Pancreas (tissue), 10 donors: ENCODE data around the gene PRKCB. TPM values are rescaled to one million over a fixed set of nuclear protein-coding genes. Genes with fewer than 3 reads are reported as not detected.

Experiments
- ATAC-seq, 4 donors: fragments of 200-7000 bp; cut with Tn5 transposase; one replicate each; pipeline versions ENCODE4 v1.8.0 to v1.9.1; 2020; ENCODE audit warnings: mild to moderate bottlenecking in 4 of 4, moderate library complexity in 4 of 4
- DNase-seq, 6 donors: peaks; one replicate each; pipeline ENCODE4 v3.0.0-alpha.2; 2020
- FAIRE-seq: peaks from 2 replicates; lab custom pipeline; 2012; peaks lifted over from hg19 to GRCh38; lab: Jason Lieb, UNC
- H3K27ac ChIP-seq, 4 donors: fragments of 200-600 bp; sonication (generic); 1 replicate in 3 of 4; 2 replicates in 1 of 4; pipeline versions ENCODE4 v1.5.0 to v1.8.0; 2020
- H3K27me3 ChIP-seq, 4 donors: fragments of 200-600 bp; one replicate each; pipeline ENCODE4 v1.8.0; 2021
- H3K36me3 ChIP-seq, 3 donors: fragments of 200-600 bp; sonication (generic) in 1 of 3; one replicate each; pipeline versions ENCODE4 v1.5.0 to v1.8.0; 2020 to 2021
- H3K4me1 ChIP-seq, 3 donors: fragments of 200-600 bp; one replicate each; pipeline ENCODE4 v1.8.0; 2021
- H3K4me3 ChIP-seq, 4 donors: fragments of 200-600 bp; sonication (generic) in 2 of 4; one replicate each; pipeline versions ENCODE4 v1.5.0 to v1.8.0; 2020 to 2021
- H3K9me3 ChIP-seq, 4 donors: fragments of 200-600 bp; one replicate each; pipeline ENCODE4 v1.8.0; 2021
- CTCF ChIP-seq, 4 donors: fragments of 200-600 bp; sonication (generic) in 3 of 4; IDR thresholded peaks; one replicate each; pipeline versions ENCODE4 v1.5.0 to v1.8.0; 2021; ENCODE audit warnings: antibody characterized with exemption in 4 of 4
- WGBS, 2 donors: extraction: QIAGEN DNeasy Blood & Tissue Kit; methylation state at CpG; one replicate each; pipeline ENCODE4 v1.1.7; 2013; 5-methylcytosine and 5-hydroxymethylcytosine counted together
- intact Hi-C, 3 donors: fragments of 100-400 bp; cut with DNase I; formaldehyde crosslinking; loops; one replicate each; pipeline versions ENCODE4 v1.11.1 to v1.14.2; 2022
- polyA plus RNA-seq, 2 donors: library from polyadenylated mRNA; stranded (reverse); fragments of 200-250 nt; gene quantifications; one replicate each; pipeline ENCODE4 v1.2.3, GENCODE V29; 2013
- total RNA-seq, 6 donors: library from RNA; stranded (reverse); fragmentation: NEBNext Ultra II Directional in 4 of 6; extraction: Animal tissue kit (Norgen Biotek cat#: 25700) in 4 of 6; gene quantifications; one replicate each; pipeline versions ENCODE4 v1.2.1 to v1.2.4, GENCODE V29; 2021 to 2023
- donor health status: healthy with polysubstance abuse.
- donor health status: DM: no; HTN: no; CAD: no; lungs with moderate emphysema.
- donor health status: DM: no; HTN: no; CAD: no.
- donor health status: control.
- donor health status: control.
- donor health status: Bipolar disorder and iron deficiency.
- donor health status: DM: yes; HTN: yes; CAD: no.
- donor health status: DM: no; HTN: no; CAD: no.
- donor health status: DM: no; HTN: no; CAD: no.
- donor health status: DM: yes; HTN: yes; CAD: no.

PRKCB gene
- total and polyA plus RNA-seq, 8 donors = 0.19 to 4.3 (median 0.61) TPM

- no peak for FAIRE-seq
- WGBS, 2 donors = 34 to 42% methylated on average over 1 of the region's 1 CpG
Measured at GRCh38 chr16:24077292-24077691, 241.5 kb downstream of the PRKCB start.

DNA sequence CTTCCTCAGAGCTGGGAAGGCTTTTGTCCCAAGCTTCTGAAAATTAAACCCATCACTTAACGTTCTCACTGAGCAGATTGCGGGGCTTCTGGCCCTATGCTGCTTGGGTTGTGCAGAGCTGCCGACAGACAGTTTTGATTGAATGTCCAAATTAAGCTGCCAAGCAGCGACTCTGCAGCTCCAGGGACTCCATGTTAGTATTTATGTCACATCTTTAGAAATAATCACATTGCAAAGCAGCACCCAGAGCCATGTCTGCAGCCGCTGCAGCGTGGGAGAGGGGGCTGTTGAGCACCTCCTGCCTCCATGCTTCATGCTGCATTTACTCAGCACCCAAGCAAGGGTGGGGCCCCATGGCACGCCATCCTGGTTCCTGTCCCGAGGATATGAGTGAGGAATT is 242.2 kb downstream of the PRKCB start:
- no peaks in the 10 kb centered on the region for H3K4me1 ChIP-seq
- intact Hi-C loops = no loop called here
- H3K27me3 ChIP-seq = no peaks in the 10 kb centered on the region
- FAIRE-seq (no peak), ATAC-seq (no peak), DNase-seq (no peak)
- no peak for TF ChIP-seq CTCF (IDR thresholded peaks at IDR 0.05)
- no peak overlapping the region for H3K27ac ChIP-seq
- no peaks in the 10 kb centered on the region for H3K36me3 ChIP-seq
- no peaks in the 10 kb centered on the region for H3K9me3 ChIP-seq
- WGBS, 2 donors = 50 to 61% methylated on average over 8 of the region's 8 CpGs
- H3K4me3 ChIP-seq = no peak overlapping the region

More at GRCh38 chr16:24077292-24077691, 241.5 kb downstream of the PRKCB start:
- Histone ChIP-seq H3K36me3 (no peaks in the 10 kb centered on the region), H3K9me3 (no peaks in the 10 kb centered on the region), H3K4me1 (no peaks in the 10 kb centered on the region), H3K4me3 (no peak overlapping the region), H3K27me3 (no peaks in the 10 kb centered on the region), H3K27ac (no peak overlapping the region)
- intact Hi-C loops = no loop called here
- no peak for TF ChIP-seq CTCF (IDR thresholded peaks at IDR 0.05)
- no peak for DNase-seq
- ATAC-seq = no peak

DNA sequence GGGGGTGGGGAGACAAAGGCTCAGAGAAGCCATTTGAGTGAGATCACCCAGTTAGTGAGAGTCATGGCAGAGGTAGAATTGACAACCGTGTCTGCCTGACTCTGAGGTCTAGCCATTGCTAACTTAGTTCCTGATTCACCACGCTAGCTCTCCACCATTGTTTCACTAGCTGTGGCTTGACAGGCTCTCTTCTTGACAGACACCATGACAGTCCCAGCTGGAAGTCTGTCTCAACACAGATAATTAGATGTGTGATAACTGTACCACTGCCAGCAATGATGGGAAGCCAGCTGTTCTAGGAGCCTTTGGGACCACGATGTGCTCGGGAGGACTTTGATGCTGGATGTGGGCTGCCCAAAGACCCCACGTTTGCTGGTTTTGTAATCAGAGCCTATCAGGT is 249.9 kb downstream of the PRKCB start:
- no peak for TF ChIP-seq CTCF (IDR thresholded peaks at IDR 0.05)
- ATAC-seq (no peak), DNase-seq (no peak), FAIRE-seq (no peak)
- intact Hi-C loops = no loop called here
- no peak overlapping the region for H3K27ac ChIP-seq
- no peak overlapping the region for H3K4me3 ChIP-seq
- 40 to 57% methylated on average over 5 of the region's 5 CpGs for WGBS, 2 donors
- H3K27me3 ChIP-seq = peaks cover 0 to 2% (median 0%) of the 10 kb centered on the region in 4 donors
- H3K9me3 ChIP-seq = no peaks in the 10 kb centered on the region
- no peaks in the 10 kb centered on the region for H3K36me3 ChIP-seq
- H3K4me1 ChIP-seq = no peaks in the 10 kb centered on the region

GRCh38 chr16:24087891-24088410 is 252.2 kb downstream of the PRKCB start:
- no peak for TF ChIP-seq CTCF (IDR thresholded peaks at IDR 0.05)
- 25 to 36% methylated on average over 10 of the region's 10 CpGs for WGBS, 2 donors
- peak in 1 of 6 donors; percentile 12 for DNase-seq
- Histone ChIP-seq H3K9me3 (no peaks in the 10 kb centered on the region), H3K4me3 (no peak overlapping the region), H3K4me1 (no peaks in the 10 kb centered on the region), H3K27me3 (peaks cover 0 to 2% (median 0%) of the 10 kb centered on the region in 4 donors), H3K36me3 (no peaks in the 10 kb centered on the region), H3K27ac (no peak overlapping the region)
- intact Hi-C loops = no loop called here
- FAIRE-seq = no peak
- peak in 2 of 4 donors; percentile 27 to 64 for ATAC-seq

DNA sequence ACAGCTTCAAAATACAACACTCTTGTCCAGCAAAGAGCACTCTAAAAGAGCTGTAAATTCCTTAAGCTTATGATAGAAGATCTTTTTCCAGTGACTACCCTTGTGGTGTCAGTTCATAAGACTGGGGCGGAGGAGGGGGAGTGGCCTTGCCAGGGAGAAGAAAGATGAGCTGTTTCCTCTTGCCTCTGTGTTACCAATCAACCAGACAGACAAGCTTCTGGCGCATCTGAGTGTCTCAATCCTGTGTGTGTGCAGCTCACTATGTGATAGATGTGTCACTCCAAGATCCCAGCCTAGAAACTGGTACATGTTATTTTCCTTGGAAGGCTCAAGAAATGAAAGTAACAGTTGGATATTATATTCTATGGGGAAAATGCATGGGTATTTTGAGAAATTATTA is 253.0 kb downstream of the PRKCB start:
- no peak for ATAC-seq
- Histone ChIP-seq H3K27ac (no peak overlapping the region), H3K4me1 (no peaks in the 10 kb centered on the region), H3K9me3 (no peaks in the 10 kb centered on the region), H3K36me3 (no peaks in the 10 kb centered on the region), H3K27me3 (peaks cover 0 to 2% (median 0%) of the 10 kb centered on the region in 4 donors), H3K4me3 (no peak overlapping the region)
- WGBS, 2 donors = 55 to 63% methylated on average over 2 of the region's 2 CpGs
- intact Hi-C loops = no loop called here
- no peak for FAIRE-seq
- TF ChIP-seq CTCF (IDR thresholded peaks at IDR 0.05) = no peak
- DNase-seq = no peak
